MCF 10A (cell line): ENCODE results near the gene DCAKD. TPM values are rescaled to one million over a fixed set of nuclear protein-coding genes. Genes with fewer than 3 reads are reported as not detected.

Experiments used
- BruUV-seq: library from RNA; stranded (reverse); fragments of 400-500 nt; replicated peaks from 2 replicates; lab custom pipeline; 2021; lab: Mats Ljungman, UMichigan
- CTCF ChIA-PET: fragments of 300-600 bp; sonication (Branson Sonifier 250); formaldehyde crosslinking; extraction: SDS; loops from one replicate; lab custom pipeline; 2021; ENCODE audit warnings: antibody characterized with exemption, inconsistent platforms; lab: Yijun Ruan, JAX
- POLR2A ChIA-PET: fragments of 300-600, 350-650 bp; sonication (Branson Sonifier 250); formaldehyde crosslinking; extraction: SDS; loops from one replicate; lab custom pipeline; 2020; ENCODE audit warnings: antibody characterized with exemption, inconsistent platforms; lab: Yijun Ruan, JAX
- DNase-seq: peaks from one replicate; pipeline ENCODE4 v3.0.0-alpha.2; 2018; ENCODE audit not compliant: unreplicated experiment
- H3K27ac Mint-ChIP-seq: one replicate; pipeline ENCODE4 v1.8.0; 2022; ENCODE audit warnings: mild to moderate bottlenecking, low read depth, mixed read lengths; ENCODE audit not compliant: unreplicated experiment
- H3K27me3 Mint-ChIP-seq: one replicate; pipeline ENCODE4 v1.8.0; 2022; ENCODE audit warnings: mixed read lengths; ENCODE audit not compliant: insufficient read depth, unreplicated experiment
- H3K36me3 Mint-ChIP-seq: one replicate; pipeline ENCODE4 v1.8.0; 2022; ENCODE audit warnings: mild to moderate bottlenecking, moderate library complexity, mixed read lengths; ENCODE audit not compliant: insufficient read depth, unreplicated experiment
- H3K4me1 Mint-ChIP-seq: one replicate; pipeline ENCODE4 v1.8.0; 2022; ENCODE audit warnings: mixed read lengths; ENCODE audit not compliant: insufficient read depth, unreplicated experiment
- H3K4me3 Mint-ChIP-seq: one replicate; pipeline ENCODE4 v1.8.0; 2022; ENCODE audit warnings: mild to moderate bottlenecking, moderate library complexity, mixed read lengths; ENCODE audit not compliant: unreplicated experiment
- H3K9me3 Mint-ChIP-seq: one replicate; pipeline ENCODE4 v1.8.0; 2022; ENCODE audit warnings: mixed read lengths; ENCODE audit not compliant: unreplicated experiment
- intact Hi-C: fragments of 100-400 bp; cut with micrococcal nuclease; formaldehyde crosslinking; loops from 2 replicates; pipeline ENCODE4 v1.14.1; 2022
- total RNA-seq: library from RNA; stranded (reverse); gene quantifications from 2 replicates; pipeline ENCODE4 v1.2.3, GENCODE V29; 2022
- TF ChIP-seq, protein P1 (sequence below): fragments of 200-600 bp; IDR thresholded peaks from one replicate; pipeline ENCODE4 v1.8.0; 2022; ENCODE audit warnings: antibody characterized with exemption, mild to moderate bottlenecking; ENCODE audit not compliant: unreplicated experiment

DCAKD gene
- total RNA-seq, 1 experiment from 2014 or later, result 23.3 TPM

DNA sequence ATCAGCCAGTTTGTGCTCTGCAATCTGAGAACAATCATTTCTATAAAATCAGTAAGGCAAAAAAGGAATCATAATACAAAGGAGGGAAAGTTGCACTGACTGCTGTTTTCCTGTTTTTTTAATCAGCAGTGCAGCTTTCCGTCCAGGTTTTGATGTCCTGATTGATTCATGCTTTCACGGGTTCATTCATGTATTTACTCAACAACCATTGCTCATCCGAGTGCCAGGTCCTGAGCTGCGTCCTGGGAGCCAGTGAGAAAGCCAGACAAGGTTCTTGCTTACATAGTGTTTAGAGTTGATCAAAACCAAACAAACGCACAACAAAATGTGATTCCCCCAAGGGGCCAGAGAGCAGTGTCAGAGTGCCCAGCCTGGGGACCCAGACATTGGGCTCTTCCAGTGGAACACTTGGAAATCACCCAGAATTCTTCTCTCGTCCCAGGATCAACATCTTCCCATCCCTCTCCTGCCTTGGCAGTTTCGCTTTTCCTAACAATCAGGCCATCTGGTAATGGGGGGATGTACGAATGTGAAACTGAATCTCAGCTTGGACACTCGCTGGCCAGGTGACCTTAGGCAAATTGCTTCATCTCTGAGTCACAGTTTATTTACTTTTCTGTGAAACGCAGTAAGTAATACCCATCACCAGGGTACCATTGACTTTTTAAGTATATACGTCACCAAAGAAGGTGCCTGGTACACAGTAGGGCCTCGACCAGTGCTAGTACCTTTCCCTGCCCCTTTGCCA is 70.0 kb downstream of the DCAKD start:
- Mint-ChIP-seq H3K27me3 (no peaks in the 10 kb centered on the region), H3K9me3 (peaks cover 7% of the 10 kb centered on the region), H3K27ac (peak overlapping the region; percentile 90), H3K36me3 (no peaks in the 10 kb centered on the region), H3K4me3 (peak overlapping the region; percentile 70), H3K4me1 (peaks cover 20% of the 10 kb centered on the region)
- ChIA-PET CTCF (interaction anchor here (0.6 to 1.3 kb wide), 5 partner anchors 38 to 118 kb away, joined by 3 to 4 read pairs (median 3); no protein-coding TSS in a partner anchor), POLR2A (interaction anchor here (0.7 to 1.8 kb wide), 13 partner anchors 9 to 335 kb away, joined by 3 to 14 read pairs (median 3); partner anchors contain the start of genes ACBD4, C1QL1, EFTUD2 and NMT1)
- no TSS peak for BruUV-seq
- TF ChIP-seq, protein P1, sequence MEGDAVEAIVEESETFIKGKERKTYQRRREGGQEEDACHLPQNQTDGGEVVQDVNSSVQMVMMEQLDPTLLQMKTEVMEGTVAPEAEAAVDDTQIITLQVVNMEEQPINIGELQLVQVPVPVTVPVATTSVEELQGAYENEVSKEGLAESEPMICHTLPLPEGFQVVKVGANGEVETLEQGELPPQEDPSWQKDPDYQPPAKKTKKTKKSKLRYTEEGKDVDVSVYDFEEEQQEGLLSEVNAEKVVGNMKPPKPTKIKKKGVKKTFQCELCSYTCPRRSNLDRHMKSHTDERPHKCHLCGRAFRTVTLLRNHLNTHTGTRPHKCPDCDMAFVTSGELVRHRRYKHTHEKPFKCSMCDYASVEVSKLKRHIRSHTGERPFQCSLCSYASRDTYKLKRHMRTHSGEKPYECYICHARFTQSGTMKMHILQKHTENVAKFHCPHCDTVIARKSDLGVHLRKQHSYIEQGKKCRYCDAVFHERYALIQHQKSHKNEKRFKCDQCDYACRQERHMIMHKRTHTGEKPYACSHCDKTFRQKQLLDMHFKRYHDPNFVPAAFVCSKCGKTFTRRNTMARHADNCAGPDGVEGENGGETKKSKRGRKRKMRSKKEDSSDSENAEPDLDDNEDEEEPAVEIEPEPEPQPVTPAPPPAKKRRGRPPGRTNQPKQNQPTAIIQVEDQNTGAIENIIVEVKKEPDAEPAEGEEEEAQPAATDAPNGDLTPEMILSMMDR, result no peak
- peak; percentile 88 for DNase-seq
- intact Hi-C loops, result loop anchor here (1.0 kb wide), 1 partner anchor 63 kb away; no protein-coding TSS in a partner anchor

DNA sequence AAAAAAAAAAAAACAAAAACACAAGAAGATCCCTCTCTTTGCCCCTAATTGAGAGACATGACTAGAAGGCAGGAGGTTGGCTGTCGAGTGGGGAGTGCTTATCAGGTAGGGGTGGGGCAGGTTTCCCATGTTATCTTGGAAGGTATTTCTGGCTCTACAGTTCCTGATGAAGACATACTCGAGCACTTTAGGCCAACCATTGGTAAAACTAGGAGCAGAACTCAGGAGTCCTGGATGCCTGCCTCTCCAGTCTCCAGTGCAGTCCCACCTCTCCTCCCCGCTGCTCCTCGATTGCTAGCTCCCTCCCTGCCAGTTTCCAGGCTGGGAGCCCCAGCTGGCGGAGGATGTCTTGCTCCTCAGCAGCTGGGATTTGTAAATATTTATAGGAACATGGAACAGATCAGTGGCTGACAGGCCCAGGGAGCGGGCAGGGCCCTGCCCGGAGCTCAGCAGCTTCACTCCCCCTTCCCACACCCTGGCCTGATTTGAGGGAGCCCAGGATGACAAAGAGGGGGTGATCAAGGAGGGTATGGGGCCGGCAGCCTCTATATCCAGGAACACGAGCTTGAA is 71.9 kb downstream of the DCAKD start:
- no peaks in the 10 kb centered on the region for H3K27me3 Mint-ChIP-seq
- intact Hi-C loops, result no loop called here
- no peak for DNase-seq
- H3K9me3 Mint-ChIP-seq, result peaks cover 7% of the 10 kb centered on the region
- ChIA-PET CTCF (no interaction called here), POLR2A (no interaction called here)
- H3K27ac Mint-ChIP-seq, result no peak overlapping the region
- peaks cover 20% of the 10 kb centered on the region for H3K4me1 Mint-ChIP-seq
- no peaks in the 10 kb centered on the region for H3K36me3 Mint-ChIP-seq
- no TSS peak for BruUV-seq
- TF ChIP-seq, protein P1, result no peak
- no peak overlapping the region for H3K4me3 Mint-ChIP-seq

DNA sequence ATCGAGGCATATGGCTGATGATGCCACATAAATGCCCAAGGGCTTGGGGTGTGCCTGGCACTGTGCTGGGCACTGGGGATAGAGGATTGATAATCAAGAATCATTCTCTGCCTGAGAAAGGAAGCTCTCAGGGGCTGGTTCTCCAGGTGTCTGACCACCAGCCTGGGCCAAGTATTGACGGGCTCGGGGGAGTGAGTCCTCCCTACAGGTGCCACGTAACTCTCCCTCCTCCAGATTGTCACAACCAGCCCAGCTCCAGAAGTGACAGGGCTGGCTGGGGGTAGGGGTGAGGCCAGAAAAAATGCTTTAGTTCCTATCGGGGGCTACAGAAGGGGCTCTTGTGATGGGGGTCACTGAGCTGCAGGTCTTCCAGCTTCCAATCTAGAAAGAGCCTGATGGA is 72.6 kb downstream of the DCAKD start:
- no peak overlapping the region for H3K4me3 Mint-ChIP-seq
- H3K9me3 Mint-ChIP-seq, result peaks cover 7% of the 10 kb centered on the region
- no peak overlapping the region for H3K27ac Mint-ChIP-seq
- H3K27me3 Mint-ChIP-seq, result no peaks in the 10 kb centered on the region
- intact Hi-C loops, result no loop called here
- DNase-seq, result no peak
- no TSS peak for BruUV-seq
- ChIA-PET CTCF (no interaction called here), POLR2A (no interaction called here)
- H3K36me3 Mint-ChIP-seq, result no peaks in the 10 kb centered on the region
- TF ChIP-seq, protein P1, result no peak
- H3K4me1 Mint-ChIP-seq, result peaks cover 20% of the 10 kb centered on the region

DNA sequence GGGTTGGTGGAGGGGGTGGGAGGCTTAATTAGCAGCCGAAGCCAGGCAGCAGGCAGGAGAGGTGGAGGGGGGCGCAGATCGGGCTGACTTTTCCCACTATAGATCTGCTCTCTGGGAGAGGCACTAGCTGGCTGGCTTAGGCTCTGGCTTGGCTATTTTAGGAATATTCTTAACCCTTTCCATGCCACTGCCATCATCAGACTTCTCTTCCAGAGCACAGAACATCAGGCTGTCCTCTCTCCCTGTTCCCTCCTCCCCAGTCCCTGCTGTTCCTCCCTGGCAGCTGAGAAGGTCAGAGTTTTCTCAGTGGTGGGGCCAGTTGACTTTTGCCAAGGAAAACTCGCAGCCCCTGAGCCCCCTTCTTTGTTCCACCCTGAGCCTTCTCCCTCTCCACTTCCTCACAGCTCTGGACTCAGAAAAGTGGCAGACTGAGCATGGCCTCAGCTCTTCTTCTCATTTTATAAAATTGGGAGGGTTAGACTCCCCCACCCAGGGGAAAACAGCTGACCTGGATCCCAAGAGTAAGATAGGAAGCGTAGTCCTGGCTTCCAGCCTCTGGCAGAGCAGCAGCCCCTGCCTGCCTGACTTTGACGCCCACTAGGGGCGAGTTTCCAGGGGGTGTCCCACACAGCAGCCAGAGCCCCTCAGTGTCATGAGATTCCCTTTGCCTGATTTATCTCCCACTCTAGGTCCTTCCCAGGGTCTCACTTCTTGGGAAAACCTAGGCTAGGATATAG is 73.5 kb downstream of the DCAKD start:
- Mint-ChIP-seq H3K36me3 (no peaks in the 10 kb centered on the region), H3K27ac (no peak overlapping the region), H3K9me3 (peaks cover 7% of the 10 kb centered on the region), H3K4me3 (no peak overlapping the region), H3K27me3 (no peaks in the 10 kb centered on the region), H3K4me1 (peaks cover 22% of the 10 kb centered on the region)
- POLR2A ChIA-PET, result interaction anchor here (0.6 kb wide), 1 partner anchor 155 kb away, joined by 3 read pairs; no protein-coding TSS in a partner anchor
- no TSS peak for BruUV-seq
- DNase-seq, result no peak
- TF ChIP-seq, protein P1, result no peak
- CTCF ChIA-PET, result interaction anchor here (1.0 kb wide), 1 partner anchor 58 kb away, joined by 7 read pairs; no protein-coding TSS in a partner anchor
- intact Hi-C loops, result no loop called here
